22Rv1 (cell line): ENCODE data around the gene DNAJA2.

Experiments
- CTCF ChIP-seq: fragments of 450-650 bp; IDR thresholded peaks from 2 replicates; pipeline ENCODE4 v1.5.1; 2017; ENCODE audit warnings: mild to moderate bottlenecking
- ZFX ChIP-seq: fragments of 450-650 bp; IDR thresholded peaks from 2 replicates; pipeline ENCODE4 v1.6.1; 2017; ENCODE audit warnings: antibody characterized with exemption, borderline replicate concordance

GRCh38 chr16:46971271-46971670, 2.2 kb downstream of the DNAJA2 start:
- no peak for TF ChIP-seq CTCF
- TF ChIP-seq ZFX = no peak
